Measurements from ENCODE around the gene HIF1A.

DNA sequence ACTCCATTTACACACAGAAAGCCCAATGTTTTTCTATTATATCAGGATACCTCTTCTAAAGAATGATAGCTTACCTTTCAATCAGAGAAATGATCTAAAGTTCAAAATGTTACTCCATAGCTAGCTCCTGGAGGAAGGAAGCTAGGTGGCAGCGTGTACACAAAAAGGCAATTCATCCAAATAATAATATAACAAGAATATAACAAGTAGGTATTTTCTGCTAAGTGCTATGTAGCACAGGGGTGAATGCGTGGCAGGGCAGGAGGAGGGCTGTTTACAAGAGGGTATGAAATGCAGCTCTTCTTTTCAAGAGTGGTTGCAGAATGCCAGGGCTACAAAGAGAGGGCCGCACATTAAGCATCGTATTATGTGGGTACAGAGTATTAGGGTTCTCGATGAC lies 66.2 kb downstream of the HIF1A start:
- TF ChIP-seq, protein P1, sequence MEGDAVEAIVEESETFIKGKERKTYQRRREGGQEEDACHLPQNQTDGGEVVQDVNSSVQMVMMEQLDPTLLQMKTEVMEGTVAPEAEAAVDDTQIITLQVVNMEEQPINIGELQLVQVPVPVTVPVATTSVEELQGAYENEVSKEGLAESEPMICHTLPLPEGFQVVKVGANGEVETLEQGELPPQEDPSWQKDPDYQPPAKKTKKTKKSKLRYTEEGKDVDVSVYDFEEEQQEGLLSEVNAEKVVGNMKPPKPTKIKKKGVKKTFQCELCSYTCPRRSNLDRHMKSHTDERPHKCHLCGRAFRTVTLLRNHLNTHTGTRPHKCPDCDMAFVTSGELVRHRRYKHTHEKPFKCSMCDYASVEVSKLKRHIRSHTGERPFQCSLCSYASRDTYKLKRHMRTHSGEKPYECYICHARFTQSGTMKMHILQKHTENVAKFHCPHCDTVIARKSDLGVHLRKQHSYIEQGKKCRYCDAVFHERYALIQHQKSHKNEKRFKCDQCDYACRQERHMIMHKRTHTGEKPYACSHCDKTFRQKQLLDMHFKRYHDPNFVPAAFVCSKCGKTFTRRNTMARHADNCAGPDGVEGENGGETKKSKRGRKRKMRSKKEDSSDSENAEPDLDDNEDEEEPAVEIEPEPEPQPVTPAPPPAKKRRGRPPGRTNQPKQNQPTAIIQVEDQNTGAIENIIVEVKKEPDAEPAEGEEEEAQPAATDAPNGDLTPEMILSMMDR (IDR thresholded peaks at IDR 0.05), result no peak
- no peak for TF ChIP-seq POLR2A (IDR thresholded peaks at IDR 0.05)

Measured in heart left ventricle (tissue), 13 donors.